H1 (cell line): ENCODE data around the gene MIGA1. TPM values are rescaled to one million over a fixed set of nuclear protein-coding genes. Genes with fewer than 3 reads are reported as not detected.

ENCODE experiments used
- YY1 ChIP-seq: IDR thresholded peaks from 2 replicates; pipeline ENCODE4 v1.6.1; 2011; ENCODE audit warnings: low read depth, mild to moderate bottlenecking, low read length
- polyA plus RNA-seq, 7 experiments: library from polyadenylated mRNA; depleted of rRNA in 3 of 7; stranded (reverse) in 5 of 7; unstranded in 2 of 7; fragments of >200 nt in 5 of 7; fragments of 200-250 nt in 2 of 7; gene quantifications; 1 replicate in 5 of 7; 2 replicates in 1 of 7; 4 replicates in 1 of 7; pipeline versions ENCODE4 v1.2.1 to v1.2.3, GENCODE V29; 2011 to 2013; ENCODE audit warnings: missing spikeins in 2 of 7, mixed read lengths in 2 of 7
- total RNA-seq: library from RNA; stranded (reverse); fragmentation: NEBNext Ultra II Directional; extraction: Animal tissue kit (Norgen Biotek cat#: 25700); gene quantifications from 2 replicates; pipeline ENCODE4 v1.2.1, GENCODE V29; 2021
- TF ChIP-seq, protein P1 (sequence below): fragments of 300-600 bp; sonication (generic); IDR thresholded peaks from 2 replicates; pipeline ENCODE4 v1.7.1; 2012; ENCODE audit warnings: low read length, moderate library complexity, mild to moderate bottlenecking, inconsistent platforms; ENCODE audit not compliant: insufficient replicate concordance

The MIGA1 gene
- total and polyA plus RNA-seq, 2 of the 8 experiments (the other 6 are each of a cell fraction or from before 2014, with no cell fraction given), result 0.95 to 7.0 TPM

DNA sequence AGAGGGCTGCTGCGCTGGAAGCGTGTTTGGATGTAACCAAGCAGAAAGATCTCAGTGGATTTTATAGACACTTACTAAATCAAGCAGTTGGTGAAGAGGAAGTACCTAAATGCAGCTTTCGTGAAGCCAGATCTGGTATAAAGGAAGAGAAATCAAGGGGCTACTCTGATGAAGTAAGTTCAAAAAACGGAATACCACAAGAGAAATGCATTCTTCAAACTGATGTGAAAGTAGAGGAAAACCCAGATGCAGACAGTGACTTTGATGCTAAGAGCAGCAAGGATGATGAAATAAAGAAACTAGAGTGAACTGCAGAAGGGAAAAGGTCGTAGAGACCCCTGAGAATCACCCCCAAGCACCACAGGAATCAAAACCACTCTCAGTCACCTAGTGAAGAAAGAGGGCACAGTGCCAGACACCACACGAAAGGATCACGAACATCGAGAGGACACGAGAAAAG is 68.2 kb downstream of the MIGA1 start (continued):
- TF ChIP-seq, protein P1, sequence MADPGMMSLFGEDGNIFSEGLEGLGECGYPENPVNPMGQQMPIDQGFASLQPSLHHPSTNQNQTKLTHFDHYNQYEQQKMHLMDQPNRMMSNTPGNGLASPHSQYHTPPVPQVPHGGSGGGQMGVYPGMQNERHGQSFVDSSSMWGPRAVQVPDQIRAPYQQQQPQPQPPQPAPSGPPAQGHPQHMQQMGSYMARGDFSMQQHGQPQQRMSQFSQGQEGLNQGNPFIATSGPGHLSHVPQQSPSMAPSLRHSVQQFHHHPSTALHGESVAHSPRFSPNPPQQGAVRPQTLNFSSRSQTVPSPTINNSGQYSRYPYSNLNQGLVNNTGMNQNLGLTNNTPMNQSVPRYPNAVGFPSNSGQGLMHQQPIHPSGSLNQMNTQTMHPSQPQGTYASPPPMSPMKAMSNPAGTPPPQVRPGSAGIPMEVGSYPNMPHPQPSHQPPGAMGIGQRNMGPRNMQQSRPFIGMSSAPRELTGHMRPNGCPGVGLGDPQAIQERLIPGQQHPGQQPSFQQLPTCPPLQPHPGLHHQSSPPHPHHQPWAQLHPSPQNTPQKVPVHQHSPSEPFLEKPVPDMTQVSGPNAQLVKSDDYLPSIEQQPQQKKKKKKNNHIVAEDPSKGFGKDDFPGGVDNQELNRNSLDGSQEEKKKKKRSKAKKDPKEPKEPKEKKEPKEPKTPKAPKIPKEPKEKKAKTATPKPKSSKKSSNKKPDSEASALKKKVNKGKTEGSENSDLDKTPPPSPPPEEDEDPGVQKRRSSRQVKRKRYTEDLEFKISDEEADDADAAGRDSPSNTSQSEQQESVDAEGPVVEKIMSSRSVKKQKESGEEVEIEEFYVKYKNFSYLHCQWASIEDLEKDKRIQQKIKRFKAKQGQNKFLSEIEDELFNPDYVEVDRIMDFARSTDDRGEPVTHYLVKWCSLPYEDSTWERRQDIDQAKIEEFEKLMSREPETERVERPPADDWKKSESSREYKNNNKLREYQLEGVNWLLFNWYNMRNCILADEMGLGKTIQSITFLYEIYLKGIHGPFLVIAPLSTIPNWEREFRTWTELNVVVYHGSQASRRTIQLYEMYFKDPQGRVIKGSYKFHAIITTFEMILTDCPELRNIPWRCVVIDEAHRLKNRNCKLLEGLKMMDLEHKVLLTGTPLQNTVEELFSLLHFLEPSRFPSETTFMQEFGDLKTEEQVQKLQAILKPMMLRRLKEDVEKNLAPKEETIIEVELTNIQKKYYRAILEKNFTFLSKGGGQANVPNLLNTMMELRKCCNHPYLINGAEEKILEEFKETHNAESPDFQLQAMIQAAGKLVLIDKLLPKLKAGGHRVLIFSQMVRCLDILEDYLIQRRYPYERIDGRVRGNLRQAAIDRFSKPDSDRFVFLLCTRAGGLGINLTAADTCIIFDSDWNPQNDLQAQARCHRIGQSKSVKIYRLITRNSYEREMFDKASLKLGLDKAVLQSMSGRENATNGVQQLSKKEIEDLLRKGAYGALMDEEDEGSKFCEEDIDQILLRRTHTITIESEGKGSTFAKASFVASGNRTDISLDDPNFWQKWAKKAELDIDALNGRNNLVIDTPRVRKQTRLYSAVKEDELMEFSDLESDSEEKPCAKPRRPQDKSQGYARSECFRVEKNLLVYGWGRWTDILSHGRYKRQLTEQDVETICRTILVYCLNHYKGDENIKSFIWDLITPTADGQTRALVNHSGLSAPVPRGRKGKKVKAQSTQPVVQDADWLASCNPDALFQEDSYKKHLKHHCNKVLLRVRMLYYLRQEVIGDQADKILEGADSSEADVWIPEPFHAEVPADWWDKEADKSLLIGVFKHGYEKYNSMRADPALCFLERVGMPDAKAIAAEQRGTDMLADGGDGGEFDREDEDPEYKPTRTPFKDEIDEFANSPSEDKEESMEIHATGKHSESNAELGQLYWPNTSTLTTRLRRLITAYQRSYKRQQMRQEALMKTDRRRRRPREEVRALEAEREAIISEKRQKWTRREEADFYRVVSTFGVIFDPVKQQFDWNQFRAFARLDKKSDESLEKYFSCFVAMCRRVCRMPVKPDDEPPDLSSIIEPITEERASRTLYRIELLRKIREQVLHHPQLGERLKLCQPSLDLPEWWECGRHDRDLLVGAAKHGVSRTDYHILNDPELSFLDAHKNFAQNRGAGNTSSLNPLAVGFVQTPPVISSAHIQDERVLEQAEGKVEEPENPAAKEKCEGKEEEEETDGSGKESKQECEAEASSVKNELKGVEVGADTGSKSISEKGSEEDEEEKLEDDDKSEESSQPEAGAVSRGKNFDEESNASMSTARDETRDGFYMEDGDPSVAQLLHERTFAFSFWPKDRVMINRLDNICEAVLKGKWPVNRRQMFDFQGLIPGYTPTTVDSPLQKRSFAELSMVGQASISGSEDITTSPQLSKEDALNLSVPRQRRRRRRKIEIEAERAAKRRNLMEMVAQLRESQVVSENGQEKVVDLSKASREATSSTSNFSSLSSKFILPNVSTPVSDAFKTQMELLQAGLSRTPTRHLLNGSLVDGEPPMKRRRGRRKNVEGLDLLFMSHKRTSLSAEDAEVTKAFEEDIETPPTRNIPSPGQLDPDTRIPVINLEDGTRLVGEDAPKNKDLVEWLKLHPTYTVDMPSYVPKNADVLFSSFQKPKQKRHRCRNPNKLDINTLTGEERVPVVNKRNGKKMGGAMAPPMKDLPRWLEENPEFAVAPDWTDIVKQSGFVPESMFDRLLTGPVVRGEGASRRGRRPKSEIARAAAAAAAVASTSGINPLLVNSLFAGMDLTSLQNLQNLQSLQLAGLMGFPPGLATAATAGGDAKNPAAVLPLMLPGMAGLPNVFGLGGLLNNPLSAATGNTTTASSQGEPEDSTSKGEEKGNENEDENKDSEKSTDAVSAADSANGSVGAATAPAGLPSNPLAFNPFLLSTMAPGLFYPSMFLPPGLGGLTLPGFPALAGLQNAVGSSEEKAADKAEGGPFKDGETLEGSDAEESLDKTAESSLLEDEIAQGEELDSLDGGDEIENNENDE, result no peak
- no peak for TF ChIP-seq YY1
- TF ChIP-seq, all 59 proteins: peak for 0
